HepG2 (cell line): ENCODE results near the gene APOA1. TPM values are rescaled to one million over a fixed set of nuclear protein-coding genes. Genes with fewer than 3 reads are reported as not detected.

Source experiments
- ATAC-seq: fragments of 200-7000 bp; cut with Tn5 transposase; 3 replicates; pipeline ENCODE4 v1.9.1; 2020; ENCODE audit warnings: mild to moderate bottlenecking, moderate library complexity
- BruUV-seq: library from RNA; stranded (reverse); fragments of 400-500 nt; replicated peaks from 2 replicates; lab custom pipeline; 2021; lab: Mats Ljungman, UMichigan
- CTCF ChIA-PET: fragments of 300-600 bp; formaldehyde crosslinking; extraction: SDS; loops from one replicate; lab custom pipeline; 2021; ENCODE audit warnings: low total read pairs, inconsistent platforms, low intra/inter-chr PET ratio; lab: Yijun Ruan, JAX
- POLR2A ChIA-PET: fragments of 350-600 bp; sonication (Branson Sonifier 250); formaldehyde crosslinking; loops from one replicate; lab custom pipeline; 2020; ENCODE audit warnings: antibody characterized with exemption, inconsistent platforms; lab: Yijun Ruan, JAX
- DNase-seq: peaks from one replicate; pipeline ENCODE4 v3.0.0-alpha.2; 2015; ENCODE audit warnings: low spot score
- FAIRE-seq: peaks from 3 replicates; lab custom pipeline; 2011; peaks lifted over from hg19 to GRCh38; lab: Jason Lieb, UNC
- H2AFZ ChIP-seq: one replicate; pipeline ENCODE4 v1.6.1; 2011; ENCODE audit warnings: low read length, inconsistent platforms
- H3K27ac ChIP-seq: fragments of 300-600 bp; 3 replicates; pipeline ENCODE4 v1.8.0; 2011; ENCODE audit warnings: mixed run types, mild to moderate bottlenecking, mixed read lengths, low read length, inconsistent platforms; ENCODE audit not compliant: insufficient read depth; ENCODE audit errors: extremely low read length
- H3K27me3 ChIP-seq, 2 experiments: fragments of 200-600 bp in 1 of 2; 2 replicates in 1 of 2; 3 replicates in 1 of 2; pipeline versions ENCODE4 v1.6.0 to v1.8.0; 2011; ENCODE audit warnings: low read length in 2 of 2, mild to moderate bottlenecking in 2 of 2, moderate library complexity in 2 of 2, inconsistent platforms in 1 of 2; ENCODE audit not compliant: insufficient read depth in 2 of 2, control insufficient read depth in 1 of 2
- H3K36me3 ChIP-seq, 2 experiments: fragments of 200-600 bp in 1 of 2; replicated peaks in 1 of 2; 2 replicates in 1 of 2; 3 replicates in 1 of 2; pipeline versions ENCODE4 v1.5.1 to v1.8.0; 2011; ENCODE audit warnings: low read length in 2 of 2, inconsistent platforms in 1 of 2; ENCODE audit not compliant: insufficient read depth in 2 of 2, control insufficient read depth in 1 of 2
- H3K4me1 ChIP-seq: 2 replicates; pipeline ENCODE4 v1.5.1; 2012; ENCODE audit warnings: low read length, inconsistent platforms; ENCODE audit not compliant: insufficient read depth
- H3K4me2 ChIP-seq: 2 replicates; pipeline ENCODE4 v1.6.0; 2011; ENCODE audit warnings: low read depth, low read length, inconsistent platforms
- H3K4me3 ChIP-seq, 3 experiments: fragments of 200-600 bp in 1 of 3; sonication (generic), shearing (Covaris generic) in 1 of 3; replicated peaks in 1 of 3; 2 replicates each; pipeline ENCODE4 v1.5.1; 2011 to 2016; ENCODE audit warnings: low read length in 3 of 3, inconsistent platforms in 2 of 3, low read depth in 2 of 3, mild to moderate bottlenecking in 2 of 3, control low read depth in 1 of 3, mixed read lengths in 1 of 3; ENCODE audit not compliant: insufficient read depth in 1 of 3
- H3K79me2 ChIP-seq: one replicate; pipeline ENCODE4 v1.6.1; 2011; ENCODE audit warnings: low read length, inconsistent platforms; ENCODE audit not compliant: insufficient read depth
- H3K9ac ChIP-seq: 2 replicates; pipeline ENCODE4 v1.6.0; 2011; ENCODE audit warnings: mild to moderate bottlenecking, low read depth, low read length, inconsistent platforms; ENCODE audit not compliant: insufficient read depth
- H3K9me3 ChIP-seq: 2 replicates; pipeline ENCODE4 v1.5.1; 2012; ENCODE audit warnings: mild to moderate bottlenecking, low read length
- H4K20me1 ChIP-seq: 2 replicates; pipeline ENCODE4 v1.6.0; 2011; ENCODE audit warnings: inconsistent platforms, mild to moderate bottlenecking, low read length, moderate library complexity; ENCODE audit not compliant: insufficient read depth
- BRD4 ChIP-seq: sonication (generic); formaldehyde crosslinking; IDR thresholded peaks from 2 replicates; pipeline ENCODE4 v1.4.0; 2020; ENCODE audit warnings: missing genetic modification reagents
- DRAP1 ChIP-seq: IDR thresholded peaks from 2 replicates; pipeline ENCODE4 v1.6.1; 2016; ENCODE audit warnings: missing genetic modification reagents, missing compliant biosample characterization
- LBX2 ChIP-seq: sonication (generic); formaldehyde crosslinking; IDR thresholded peaks from 2 replicates; pipeline ENCODE4 v1.5.0; 2020; ENCODE audit warnings: missing genetic modification reagents, mild to moderate bottlenecking, borderline replicate concordance
- NCOA1 ChIP-seq: sonication (generic); formaldehyde crosslinking; IDR thresholded peaks from 2 replicates; pipeline ENCODE4 v1.9.0; 2021; ENCODE audit warnings: missing genetic modification reagents
- NONO ChIP-seq, 2 experiments: fragments of 450-650 bp in 1 of 2; sonication (generic) in 1 of 2; formaldehyde crosslinking in 1 of 2; IDR thresholded peaks in 1 of 2; conservative IDR thresholded peaks in 1 of 2; 2 replicates each; pipeline versions ENCODE4 v1.6.1 to v1.8.0; 2017 to 2022; ENCODE audit warnings: mild to moderate bottlenecking in 1 of 2, missing genetic modification reagents in 1 of 2, moderate library complexity in 1 of 2
- NR2F6 ChIP-seq, 2 experiments: IDR thresholded peaks; 2 replicates each; pipeline ENCODE4 v1.6.1; 2016; ENCODE audit warnings: antibody characterized with exemption in 1 of 2, mild to moderate bottlenecking in 1 of 2
- SALL2 ChIP-seq: sonication (generic); formaldehyde crosslinking; IDR thresholded peaks from 2 replicates; pipeline ENCODE4 v1.8.1; 2023; ENCODE audit warnings: mild to moderate bottlenecking, missing genetic modification reagents, inconsistent platforms
- SYNCRIP ChIP-seq: fragments of 200-400 bp; formaldehyde crosslinking; IDR thresholded peaks from 2 replicates; pipeline ENCODE4 v1.6.1; 2018; ENCODE audit warnings: mild to moderate bottlenecking, low read depth, low read length; ENCODE audit not compliant: insufficient read depth
- TEAD2 ChIP-seq: sonication (generic); formaldehyde crosslinking; IDR thresholded peaks from 2 replicates; pipeline ENCODE4 v1.9.0; 2021; ENCODE audit warnings: missing genetic modification reagents
- ZBTB38 ChIP-seq: sonication (generic); formaldehyde crosslinking; IDR thresholded peaks from 2 replicates; pipeline ENCODE4 v1.5.1; 2020; ENCODE audit warnings: mild to moderate bottlenecking, missing genetic modification reagents
- ZNF274 ChIP-seq: sonication (generic); formaldehyde crosslinking; IDR thresholded peaks from 2 replicates; pipeline ENCODE4 v1.5.1; 2020; ENCODE audit warnings: mild to moderate bottlenecking, missing genetic modification reagents
- ZNF280D ChIP-seq: sonication (generic); formaldehyde crosslinking; IDR thresholded peaks from 2 replicates; pipeline ENCODE4 v1.5.1; 2020; ENCODE audit warnings: mild to moderate bottlenecking, missing genetic modification reagents
- ZNF574 ChIP-seq: sonication (generic); formaldehyde crosslinking; IDR thresholded peaks from 2 replicates; pipeline ENCODE4 v1.4.0; 2020; ENCODE audit warnings: missing genetic modification reagents
- WGBS: methylation state at CpG from one replicate; pipeline ENCODE4 v1.1.6; 2017; ENCODE audit warnings: low lambda C conversion rate; 5-methylcytosine and 5-hydroxymethylcytosine counted together
- in situ Hi-C: cut with HindIII; loops from 2 replicates; pipeline ENCODE4 v1.10.0; 2017; ENCODE audit warnings: low pct_unique_long_range_greater_than_20kb; ENCODE audit not compliant: extremely low pct_ligation_motif_present
- intact Hi-C: fragments of 100-400 bp; cut with micrococcal nuclease; formaldehyde crosslinking; loops from one replicate; pipeline ENCODE4 v1.10.0; 2022; ENCODE audit not compliant: unreplicated experiment
- polyA plus RNA-seq, 8 experiments: library from polyadenylated mRNA; depleted of rRNA in 3 of 8; stranded (reverse) in 7 of 8; unstranded in 1 of 8; fragments of >200 nt; fragmentation: Illumina TruSeq in 4 of 8; extraction: Trizol in 4 of 8; gene quantifications; 2 replicates each; pipeline versions ENCODE4 v1.2.1 to v1.2.3, GENCODE V29; 2011 to 2016; ENCODE audit warnings: low read depth in 4 of 8, missing spikeins in 1 of 8, mixed read lengths in 1 of 8; ENCODE audit not compliant: insufficient read depth in 1 of 8
- total RNA-seq, 5 experiments: library from RNA; depleted of rRNA; stranded (reverse); fragments of >200 nt; fragmentation: Illumina TruSeq; extraction: Trizol; gene quantifications; 2 replicates each; pipeline ENCODE4 v1.2.3, GENCODE V29; 2016; ENCODE audit warnings: low read depth in 1 of 5

Gene APOA1
- total and polyA plus RNA-seq, 2 of the 13 experiments (the other 11 are each of a cell fraction or from before 2014, with no cell fraction given) = 1,973 to 5,485 TPM

GRCh38 chr11:116831790-116832349 is 5.6 kb downstream of the APOA1 start (continued):
- TF ChIP-seq TEAD2 (CRISPR knock-in tag) = no peak
- no peak for TF ChIP-seq BRD4 (CRISPR knock-in tag)
- TF ChIP-seq DRAP1 (CRISPR knock-in tag) = no peak
- TF ChIP-seq ZBTB38 (CRISPR knock-in tag) = no peak
- TF ChIP-seq, all 625 proteins: peak for 28

- no peak for DNase-seq
- H2AFZ ChIP-seq = no peak overlapping the region
- peak overlapping the region; percentile 61 to 79 (median 62) for H3K4me3 ChIP-seq
- H3K36me3 ChIP-seq = no peaks in the 10 kb centered on the region; a peak in 1 of 5 replicates
- H3K9me3 ChIP-seq = no peaks in the 10 kb centered on the region
- no peak for ATAC-seq
- ChIA-PET CTCF (interaction anchor here (2.3 kb wide), 1 partner anchor 38 kb away, joined by 12 read pairs; the partner anchor contains the start of gene APOA5), POLR2A (interaction anchor here (1.1 to 18.4 kb wide), 13 partner anchors 8 to 469 kb away, joined by 3 to 1365 read pairs (median 21); partner anchors contain the start of genes APOA1, APOA5, BUD13 and PAFAH1B2)
- H3K79me2 ChIP-seq = peaks cover 31% of the 10 kb centered on the region
- H4K20me1 ChIP-seq = peaks cover under 1% of the 10 kb centered on the region; the same call in 1 of the 2 replicates
- intact Hi-C loops (no loop called here), in situ Hi-C loops (no loop called here)
- peak overlapping the region; percentile 99 for H3K27ac ChIP-seq
- H3K9ac ChIP-seq = peak overlapping the region; percentile 82
- BruUV-seq = TSS peak; percentile 58
- peak overlapping the region; percentile 97 for H3K4me2 ChIP-seq
- H3K27me3 ChIP-seq = no peaks in the 10 kb centered on the region
- peaks cover 98% of the 10 kb centered on the region for H3K4me1 ChIP-seq
- 13% methylated on average over 4 of the region's 17 CpGs for WGBS
- no peak for FAIRE-seq
- TF ChIP-seq SYNCRIP (no peak), NCOA1 (CRISPR knock-in tag) (peak; percentile 7; the same call in 1 of the 2 replicates), ZNF274 (no peak), ZNF574 (CRISPR knock-in tag) (peak; percentile 18; the same call in 1 of the 2 replicates), LBX2 (no peak), SALL2 (CRISPR knock-in tag) (no peak), ZNF280D (CRISPR knock-in tag) (0 out of 2 replicates have a peak, but pooled peaks have one; percentile 32), NONO (IDR thresholded peaks at IDR 0.05) (no peak), NONO (CRISPR knock-in tag; conservative IDR thresholded peaks at IDR 0.05) (0 out of 2 replicates have a peak, but pooled peaks have one; percentile 40), NR2F6 (IDR thresholded peaks at IDR 0.05) (no peak), NR2F6 (CRISPR knock-in tag; IDR thresholded peaks at IDR 0.05) (no peak)
These were observed 7.1 kb downstream of the APOA1 start for GRCh38 chr11:116830184-116830912.
